Measurements from ENCODE around the gene PAPPA.
A peak's percentile ranks its signal among the peaks of the same experiment; 100 is the strongest.

The PAPPA gene

DNA sequence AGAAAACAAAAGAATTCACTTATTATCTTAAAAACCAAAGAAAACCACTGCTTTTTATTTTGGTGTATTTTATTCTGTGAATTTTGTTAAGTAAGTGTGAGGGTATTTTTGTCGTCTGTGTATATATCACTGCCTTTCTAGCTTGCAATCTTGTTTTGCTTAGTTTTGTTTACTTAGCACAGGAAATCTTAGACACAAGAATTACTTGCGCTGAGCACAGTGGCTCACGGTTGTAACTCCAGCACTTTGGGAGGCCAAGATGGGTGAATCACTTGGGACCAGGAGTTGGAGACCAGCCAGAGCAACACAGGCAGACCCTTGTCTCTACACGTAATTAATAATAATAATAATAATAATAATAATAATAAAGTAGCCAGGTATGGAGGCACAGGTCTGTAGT is 230.3 kb downstream of the PAPPA start:
- peak; percentile 67 for DNase-seq (ENCODE audit: low read depth)

GRCh38 chr9:116387934-116388698 is 234.5 kb downstream of the PAPPA start:
- DNase-seq (ENCODE audit: low read depth), result no peak

- no peak for DNase-seq (ENCODE audit: low read depth)
These were observed 236.1 kb downstream of the PAPPA start for GRCh38 chr9:116389541-116390302.

- peak; percentile 77 for DNase-seq (ENCODE audit: low read depth)
These were observed 237.0 kb downstream of the PAPPA start for GRCh38 chr9:116390303-116391228.

DNA sequence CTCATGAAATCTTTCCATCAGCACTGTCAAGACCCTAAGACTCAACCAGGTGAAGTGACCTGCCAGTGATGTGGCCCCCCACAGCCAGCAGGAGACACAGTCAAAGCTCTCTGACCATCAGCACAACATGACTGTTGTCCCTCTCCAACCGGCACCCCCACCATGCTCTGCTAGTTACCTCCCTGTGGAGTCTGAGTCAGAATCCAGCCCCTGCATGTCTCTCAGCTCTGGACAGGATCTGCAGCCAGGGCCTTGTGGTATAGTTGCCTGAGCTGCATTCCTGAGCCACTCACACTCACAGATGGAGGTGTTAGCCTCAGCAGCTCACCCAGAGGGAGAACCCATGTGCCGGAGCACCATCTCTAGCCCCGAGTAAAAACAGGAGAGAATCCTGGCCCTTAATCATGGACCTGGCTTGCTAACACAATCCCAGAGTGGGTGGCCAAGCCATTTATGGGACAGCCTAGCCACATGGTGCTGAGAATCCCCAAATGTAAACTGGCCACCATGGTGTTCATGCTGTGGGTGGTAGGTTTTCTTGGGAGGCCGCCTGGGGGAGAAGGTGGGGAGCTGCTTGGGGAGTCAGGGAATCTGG is 237.8 kb downstream of the PAPPA start:
- peak; percentile 91 for DNase-seq (ENCODE audit: low read depth)

DNA sequence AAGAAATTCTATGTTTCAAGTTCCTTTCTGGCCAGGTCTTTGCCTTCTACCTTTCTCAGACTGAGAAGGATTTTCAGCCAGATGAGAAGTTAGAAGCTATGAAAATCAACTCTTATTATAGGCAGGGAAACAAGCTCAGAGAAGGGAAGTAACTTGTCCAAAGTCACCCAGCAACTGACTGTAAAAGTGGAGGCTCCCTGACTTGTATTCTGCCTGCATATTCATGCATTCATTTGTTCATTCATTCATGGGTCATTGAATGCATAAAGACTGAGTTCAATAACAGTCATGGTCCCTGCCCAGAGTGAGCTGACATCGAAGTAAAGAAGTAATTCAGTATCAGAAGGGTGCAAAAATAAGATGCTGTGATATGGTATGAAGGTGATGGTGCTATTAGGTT is 239.6 kb downstream of the PAPPA start:
- DNase-seq (ENCODE audit: low read depth), result no peak

DNA sequence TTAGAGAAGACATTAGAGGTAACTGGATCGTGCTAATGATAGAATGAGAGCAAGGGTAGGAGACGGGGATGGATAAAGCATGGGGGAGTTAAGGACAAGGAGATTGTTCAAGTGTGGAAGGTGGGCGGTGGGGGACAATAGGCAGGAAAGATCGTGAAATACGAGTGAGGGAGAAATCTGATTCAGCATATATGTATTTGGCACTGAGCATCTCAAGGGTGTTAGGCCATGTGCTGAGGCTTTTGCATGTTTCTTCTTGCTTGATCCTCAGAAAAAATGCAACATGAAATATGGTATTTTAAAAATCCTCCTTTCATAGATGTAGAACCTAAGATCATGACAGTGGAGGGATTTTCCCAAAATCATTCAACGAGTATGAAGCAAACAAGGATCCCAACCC is 240.5 kb downstream of the PAPPA start:
- DNase-seq (ENCODE audit: low read depth), result no peak

GRCh38 chr9:116394894-116395698 is 241.5 kb downstream of the PAPPA start:
- DNase-seq (ENCODE audit: low read depth), result no peak

DNA sequence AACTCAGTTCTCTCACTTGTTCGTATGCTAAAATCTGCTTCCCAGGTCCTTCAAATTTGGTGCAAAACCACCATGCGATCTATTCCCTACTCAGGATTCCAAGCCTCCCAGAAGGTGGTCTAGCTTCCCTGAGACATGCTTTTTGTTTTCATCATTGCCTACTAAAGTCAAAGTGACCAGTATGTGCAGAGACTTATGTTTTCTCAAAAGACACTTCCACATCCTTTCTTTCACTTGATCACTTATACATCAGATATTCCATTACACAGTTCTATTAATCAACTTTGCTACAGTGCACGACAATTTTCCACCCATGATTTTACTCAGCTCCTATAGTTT is 242.1 kb downstream of the PAPPA start:
- no peak for DNase-seq (ENCODE audit: low read depth)

- DNase-seq (ENCODE audit: low read depth), result peak; percentile 65
These were observed 249.6 kb downstream of the PAPPA start for GRCh38 chr9:116403171-116403570.

- DNase-seq (ENCODE audit: low read depth), result no peak
These were observed 250.6 kb downstream of the PAPPA start for GRCh38 chr9:116404228-116404627.

GRCh38 chr9:116405321-116405720 is 251.7 kb downstream of the PAPPA start:
- no peak for DNase-seq (ENCODE audit: low read depth)

GRCh38 chr9:116406469-116406868 is 252.9 kb downstream of the PAPPA start:
- no peak for DNase-seq (ENCODE audit: low read depth)

GRCh38 chr9:116409129-116409528 is 255.5 kb downstream of the PAPPA start:
- DNase-seq (ENCODE audit: low read depth), result no peak

DNA sequence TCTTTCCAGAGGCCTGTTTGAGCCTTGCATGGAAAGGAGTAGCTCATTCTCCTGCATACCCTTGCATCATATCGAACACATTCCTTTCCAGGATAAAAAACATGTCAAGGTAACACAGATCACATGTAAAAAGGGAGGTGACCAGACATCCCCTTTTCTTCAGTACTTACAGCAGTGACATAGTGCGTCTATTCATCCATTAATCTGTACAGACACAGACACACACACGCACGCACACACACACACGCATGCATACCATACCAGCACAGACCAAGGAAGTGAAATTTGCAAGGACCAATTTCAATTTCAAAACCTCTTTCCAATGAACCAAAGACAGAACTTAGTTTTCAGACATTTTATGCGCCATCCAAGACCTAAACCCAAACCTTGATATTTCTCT is 256.0 kb downstream of the PAPPA start:
- DNase-seq (ENCODE audit: low read depth), result no peak

GRCh38 chr9:116411506-116411905 is 257.9 kb downstream of the PAPPA start:
- no peak for DNase-seq (ENCODE audit: low read depth)

- DNase-seq (ENCODE audit: low read depth), result no peak
These were observed 260.8 kb downstream of the PAPPA start for GRCh38 chr9:116414374-116414773.

DNA sequence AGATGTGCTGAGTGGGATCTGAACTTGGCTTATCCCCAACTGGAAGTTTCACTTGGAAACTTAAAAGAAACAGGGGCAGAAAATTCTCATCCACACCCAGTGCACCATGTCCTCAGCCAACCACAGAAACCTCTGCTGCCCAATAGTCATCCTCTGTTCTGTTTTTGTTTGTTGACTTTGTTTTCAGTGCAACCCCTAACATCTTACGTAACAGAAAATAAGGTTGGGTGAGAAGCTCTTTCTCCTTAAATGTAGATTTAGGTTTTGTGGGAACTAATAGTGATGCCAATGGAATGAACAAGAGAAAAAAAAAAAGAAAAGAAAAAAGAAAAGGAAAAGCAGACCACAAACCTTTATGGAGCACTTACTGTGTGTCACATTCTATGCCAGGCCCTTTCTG is 262.8 kb downstream of the PAPPA start:
- DNase-seq (ENCODE audit: low read depth), result no peak

DNA sequence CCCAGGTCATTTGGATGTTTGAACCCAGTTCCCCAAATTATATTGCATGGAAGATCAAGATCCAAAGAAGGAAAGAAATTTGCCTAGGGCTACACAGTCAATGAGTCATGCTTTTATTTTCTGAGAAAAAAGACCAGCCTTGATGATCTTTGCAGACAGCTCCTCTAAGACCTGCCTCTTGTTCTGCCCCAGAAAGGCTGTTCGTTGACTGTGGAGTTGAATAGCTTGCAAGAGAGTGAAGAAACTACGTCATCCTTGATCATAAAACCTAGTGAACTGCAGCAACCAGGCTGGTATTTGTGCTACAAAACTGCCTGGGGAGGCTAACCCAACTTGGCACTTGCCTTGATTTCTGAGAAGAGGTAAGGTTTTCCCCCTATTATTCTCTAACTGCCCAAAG is 263.9 kb downstream of the PAPPA start:
- no peak for DNase-seq (ENCODE audit: low read depth)

GRCh38 chr9:116419181-116419580 is 265.6 kb downstream of the PAPPA start:
- no peak for DNase-seq (ENCODE audit: low read depth)

DNA sequence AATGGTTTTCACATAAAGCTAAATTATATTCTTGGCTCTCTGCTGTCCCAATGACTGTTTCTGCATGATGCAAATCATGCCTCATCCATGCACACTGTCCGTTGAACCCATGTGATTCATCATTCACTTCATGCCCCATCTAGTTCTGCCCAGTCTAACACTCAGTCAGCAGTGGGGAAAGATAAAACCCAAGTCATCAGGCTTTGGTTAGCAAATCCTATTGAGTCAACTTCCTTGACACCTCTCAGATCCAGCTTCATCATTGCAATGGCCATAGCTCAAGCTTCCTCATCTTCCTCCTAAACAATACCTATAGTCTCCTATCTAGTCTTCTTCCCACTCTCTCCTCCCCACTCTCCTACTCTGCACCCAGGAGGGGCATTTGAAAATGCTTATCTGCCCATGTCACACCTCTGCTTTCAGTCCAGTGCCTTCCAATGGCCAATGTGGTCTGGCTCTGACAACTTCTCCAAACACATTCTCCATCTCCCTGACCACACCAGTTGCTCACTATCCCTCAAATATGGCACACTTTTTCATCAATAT is 267.5 kb downstream of the PAPPA start:
- DNase-seq (ENCODE audit: low read depth), result peak; percentile 74

Measured in amniotic epithelial cell (primary cell).